Osteocyte (in vitro differentiated cells): ENCODE data around the gene MED16. TPM values are rescaled to one million over a fixed set of nuclear protein-coding genes. Genes with fewer than 3 reads are reported as not detected.

ENCODE experiments used
- DNase-seq: peaks from one replicate; pipeline ENCODE4 v3.0.0; 2021; ENCODE audit warnings: mixed read lengths; ENCODE audit not compliant: unreplicated experiment; ENCODE audit errors: extremely low spot score
- H3K27ac Mint-ChIP-seq: one replicate; pipeline ENCODE4 v1.8.0; 2021; ENCODE audit warnings: mild to moderate bottlenecking, mixed read lengths; ENCODE audit not compliant: unreplicated experiment
- H3K27me3 Mint-ChIP-seq: one replicate; pipeline ENCODE4 v1.8.0; 2021; ENCODE audit warnings: mixed read lengths; ENCODE audit not compliant: unreplicated experiment
- H3K36me3 Mint-ChIP-seq: one replicate; pipeline ENCODE4 v1.8.0; 2021; ENCODE audit warnings: mixed read lengths; ENCODE audit not compliant: unreplicated experiment
- H3K4me1 Mint-ChIP-seq: one replicate; pipeline ENCODE4 v1.8.0; 2021; ENCODE audit warnings: mixed read lengths; ENCODE audit not compliant: unreplicated experiment
- H3K4me3 Mint-ChIP-seq: one replicate; pipeline ENCODE4 v1.8.0; 2021; ENCODE audit warnings: mild to moderate bottlenecking, moderate library complexity, mixed read lengths; ENCODE audit not compliant: unreplicated experiment
- H3K9me3 Mint-ChIP-seq: one replicate; pipeline ENCODE4 v1.8.0; 2021; ENCODE audit warnings: mixed read lengths; ENCODE audit not compliant: unreplicated experiment
- total RNA-seq: library from RNA; stranded (reverse); gene quantifications from 2 replicates; pipeline ENCODE4 v1.2.1, GENCODE V29; 2021
- TF ChIP-seq, protein P1 (sequence below): fragments of 200-600 bp; sonication (generic); IDR thresholded peaks from 2 replicates; pipeline ENCODE4 v1.5.0; 2021; ENCODE audit warnings: antibody characterized with exemption, mild to moderate bottlenecking, moderate library complexity

The MED16 gene
- total RNA-seq, 1 donor from 2014 or later, result 72.3 TPM

DNA sequence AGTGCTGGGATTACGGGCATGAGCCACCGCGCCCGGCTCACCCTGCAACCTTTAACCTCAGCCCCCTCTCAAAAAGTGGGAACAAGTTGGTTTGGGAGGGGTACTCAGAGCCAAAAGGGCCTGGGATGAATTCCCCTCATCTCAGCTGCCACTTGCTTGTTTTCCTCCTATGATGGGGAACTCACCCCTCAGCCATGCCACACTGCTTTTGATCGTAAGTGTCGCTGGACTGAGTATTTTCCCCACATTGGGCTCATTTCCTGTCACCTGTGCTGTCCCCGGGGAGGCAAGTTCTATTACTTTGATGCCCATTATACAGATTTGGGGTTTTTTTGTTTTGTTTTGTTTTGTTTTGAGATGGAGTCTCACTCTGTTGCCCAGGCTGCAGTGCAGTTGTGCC, 13.5 kb upstream of the MED16 start:
- Mint-ChIP-seq H3K27me3 (no peaks in the 10 kb centered on the region), H3K36me3 (peaks cover 8% of the 10 kb centered on the region), H3K4me3 (no peak overlapping the region), H3K4me1 (peaks cover 16% of the 10 kb centered on the region), H3K27ac (no peak overlapping the region), H3K9me3 (no peaks in the 10 kb centered on the region)
- TF ChIP-seq, protein P1, sequence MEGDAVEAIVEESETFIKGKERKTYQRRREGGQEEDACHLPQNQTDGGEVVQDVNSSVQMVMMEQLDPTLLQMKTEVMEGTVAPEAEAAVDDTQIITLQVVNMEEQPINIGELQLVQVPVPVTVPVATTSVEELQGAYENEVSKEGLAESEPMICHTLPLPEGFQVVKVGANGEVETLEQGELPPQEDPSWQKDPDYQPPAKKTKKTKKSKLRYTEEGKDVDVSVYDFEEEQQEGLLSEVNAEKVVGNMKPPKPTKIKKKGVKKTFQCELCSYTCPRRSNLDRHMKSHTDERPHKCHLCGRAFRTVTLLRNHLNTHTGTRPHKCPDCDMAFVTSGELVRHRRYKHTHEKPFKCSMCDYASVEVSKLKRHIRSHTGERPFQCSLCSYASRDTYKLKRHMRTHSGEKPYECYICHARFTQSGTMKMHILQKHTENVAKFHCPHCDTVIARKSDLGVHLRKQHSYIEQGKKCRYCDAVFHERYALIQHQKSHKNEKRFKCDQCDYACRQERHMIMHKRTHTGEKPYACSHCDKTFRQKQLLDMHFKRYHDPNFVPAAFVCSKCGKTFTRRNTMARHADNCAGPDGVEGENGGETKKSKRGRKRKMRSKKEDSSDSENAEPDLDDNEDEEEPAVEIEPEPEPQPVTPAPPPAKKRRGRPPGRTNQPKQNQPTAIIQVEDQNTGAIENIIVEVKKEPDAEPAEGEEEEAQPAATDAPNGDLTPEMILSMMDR, result no peak
- no peak for DNase-seq

DNA sequence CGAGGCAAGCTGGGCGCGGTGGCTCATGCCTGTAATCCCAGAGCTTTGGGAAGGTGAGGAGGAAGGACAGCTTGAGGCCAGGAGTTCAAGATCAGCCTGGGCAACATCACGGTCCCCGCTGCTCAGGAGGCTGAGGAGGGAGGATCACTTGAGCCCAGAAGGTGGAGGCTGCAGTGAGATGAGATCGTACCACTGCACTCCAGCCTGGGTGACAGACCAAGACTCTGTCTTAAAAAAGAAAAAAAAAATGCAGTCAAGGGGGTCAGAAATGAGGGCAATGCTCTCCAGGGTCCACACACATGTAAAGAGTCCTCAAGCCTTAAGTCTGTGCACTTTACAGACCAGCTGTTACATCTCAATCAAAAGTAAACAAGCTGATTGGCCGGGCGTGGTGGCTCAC, 11.6 kb upstream of the MED16 start:
- Mint-ChIP-seq H3K4me1 (peaks cover 12% of the 10 kb centered on the region), H3K27ac (no peak overlapping the region), H3K9me3 (no peaks in the 10 kb centered on the region), H3K4me3 (no peak overlapping the region), H3K36me3 (peaks cover 8% of the 10 kb centered on the region), H3K27me3 (no peaks in the 10 kb centered on the region)
- TF ChIP-seq, protein P1, result no peak
- no peak for DNase-seq

DNA sequence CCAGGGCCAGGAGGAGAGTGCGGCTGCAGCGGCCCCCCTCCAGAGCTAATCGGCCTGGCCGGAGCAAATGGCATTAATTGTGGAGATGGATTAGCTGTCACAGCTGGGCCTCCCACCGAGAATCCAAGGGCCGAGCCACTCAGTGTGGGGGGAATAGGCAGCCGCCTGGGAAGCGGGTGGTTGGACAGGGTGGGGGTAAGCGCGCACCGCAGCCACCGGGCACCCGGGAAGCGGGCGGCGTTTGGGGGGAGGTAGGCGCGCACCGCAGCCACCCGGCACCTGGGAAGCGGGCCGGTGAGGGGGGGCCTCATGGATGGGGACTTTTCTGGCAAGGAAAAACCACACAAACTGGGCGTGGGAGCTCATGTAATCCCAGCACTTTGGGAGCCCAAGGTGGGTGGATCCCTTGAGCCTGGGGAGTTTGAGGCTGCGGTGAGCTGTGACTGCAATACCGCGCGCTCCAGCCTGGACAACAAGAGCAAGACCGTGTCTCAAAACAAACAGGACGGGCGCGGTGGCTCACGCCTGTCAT, 10.3 kb upstream of the MED16 start:
- no peak for DNase-seq
- no peak overlapping the region for H3K4me3 Mint-ChIP-seq
- TF ChIP-seq, protein P1, result no peak
- H3K9me3 Mint-ChIP-seq, result no peaks in the 10 kb centered on the region
- H3K4me1 Mint-ChIP-seq, result peaks cover 6% of the 10 kb centered on the region
- H3K36me3 Mint-ChIP-seq, result peaks cover 8% of the 10 kb centered on the region
- H3K27me3 Mint-ChIP-seq, result no peaks in the 10 kb centered on the region
- H3K27ac Mint-ChIP-seq, result no peak overlapping the region

DNA sequence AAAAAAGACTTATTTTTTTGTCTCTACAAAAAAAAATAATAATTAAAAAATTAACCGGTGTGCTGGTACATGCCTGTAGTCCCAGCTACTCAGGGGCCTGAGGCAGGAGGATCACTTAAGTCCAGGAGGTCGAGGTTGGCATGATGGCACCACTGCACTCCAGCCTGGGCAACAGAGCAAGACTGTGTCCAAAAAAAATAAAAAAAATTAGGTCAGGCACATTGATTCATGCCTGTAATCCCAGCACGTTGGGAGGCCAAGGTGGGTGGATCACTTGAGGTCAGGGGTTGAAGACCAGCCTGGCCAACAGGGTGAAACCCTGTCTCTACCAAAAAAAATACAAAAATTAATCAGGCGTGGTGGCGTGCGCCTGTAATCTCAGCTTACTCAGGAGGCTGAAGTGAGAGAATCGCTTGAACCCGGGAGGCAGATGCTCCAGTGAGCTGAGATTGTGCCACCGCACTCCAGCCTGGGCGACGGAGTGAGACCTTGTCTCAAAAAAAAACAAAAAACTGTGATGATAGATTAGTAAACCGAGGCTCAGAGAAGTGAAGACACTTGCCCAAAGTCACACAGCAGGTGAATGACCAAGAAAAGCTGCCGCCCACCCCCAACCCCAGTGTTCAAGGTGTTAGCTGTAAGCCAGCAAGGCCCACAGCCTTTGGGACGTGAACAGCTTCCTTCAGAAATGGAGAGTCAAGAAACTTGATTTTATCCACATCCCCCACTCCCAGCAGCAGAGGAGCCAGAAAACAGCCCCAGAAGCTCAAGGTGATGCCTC, 9.6 kb upstream of the MED16 start:
- no peak overlapping the region for H3K4me3 Mint-ChIP-seq
- peaks cover 6% of the 10 kb centered on the region for H3K4me1 Mint-ChIP-seq
- TF ChIP-seq, protein P1, result no peak
- peaks cover 8% of the 10 kb centered on the region for H3K36me3 Mint-ChIP-seq
- H3K27me3 Mint-ChIP-seq, result no peaks in the 10 kb centered on the region
- H3K9me3 Mint-ChIP-seq, result no peaks in the 10 kb centered on the region
- H3K27ac Mint-ChIP-seq, result peak overlapping the region; percentile 68
- no peak for DNase-seq

DNA sequence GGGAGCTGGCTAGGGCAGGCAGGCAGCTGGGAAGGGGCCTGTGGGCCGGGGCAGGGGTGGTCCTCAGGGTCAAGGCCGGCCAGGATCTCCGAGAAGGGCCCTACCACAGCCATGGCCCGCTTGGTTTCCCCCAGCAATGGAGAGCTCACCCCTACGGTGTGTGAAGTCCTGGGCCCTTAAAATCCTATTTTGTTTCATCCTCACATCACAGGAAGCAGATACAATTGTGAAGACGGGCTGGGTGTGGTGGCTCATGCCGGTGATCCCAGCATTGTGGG, 9.0 kb upstream of the MED16 start:
- peaks cover 6% of the 10 kb centered on the region for H3K4me1 Mint-ChIP-seq
- no peaks in the 10 kb centered on the region for H3K27me3 Mint-ChIP-seq
- no peak overlapping the region for H3K4me3 Mint-ChIP-seq
- no peak overlapping the region for H3K27ac Mint-ChIP-seq
- TF ChIP-seq, protein P1, result no peak
- no peak for DNase-seq
- no peaks in the 10 kb centered on the region for H3K9me3 Mint-ChIP-seq
- peaks cover 11% of the 10 kb centered on the region for H3K36me3 Mint-ChIP-seq
